ENCODE measurements around the gene SDS.

Gene SDS

GRCh38 chr12:113439301-113439597 is 35.6 kb upstream of the SDS start:
- Histone ChIP-seq H3K4me1 (ENCODE audit: control insufficient read depth, insufficient read depth, low read length) (no peaks in the 10 kb centered on the region), H3K27me3 (ENCODE audit: control insufficient read depth, insufficient read depth, low read length) (peaks cover 14% of the 10 kb centered on the region), H3K9me3 (ENCODE audit: control insufficient read depth, low read length) (no peaks in the 10 kb centered on the region), H3K4me3 (ENCODE audit: low read length) (no peak overlapping the region), H3K36me3 (ENCODE audit: control insufficient read depth, insufficient read depth, low read length) (no peaks in the 10 kb centered on the region), H3K9ac (ENCODE audit: low read length) (no peak overlapping the region)

- no peaks in the 10 kb centered on the region for H3K4me1 ChIP-seq (ENCODE audit: control insufficient read depth, insufficient read depth, low read length)
- H3K27me3 ChIP-seq (ENCODE audit: control insufficient read depth, insufficient read depth, low read length), result peaks cover 14% of the 10 kb centered on the region
- no peak overlapping the region for H3K4me3 ChIP-seq (ENCODE audit: low read length)
- H3K36me3 ChIP-seq (ENCODE audit: control insufficient read depth, insufficient read depth, low read length), result no peaks in the 10 kb centered on the region
- no peaks in the 10 kb centered on the region for H3K9me3 ChIP-seq (ENCODE audit: control insufficient read depth, low read length)
- H3K9ac ChIP-seq (ENCODE audit: low read length), result no peak overlapping the region
Measured at GRCh38 chr12:113438523-113439300, 35.0 kb upstream of the SDS start.

- no peaks in the 10 kb centered on the region for H3K36me3 ChIP-seq (ENCODE audit: control insufficient read depth, insufficient read depth, low read length)
- H3K4me1 ChIP-seq (ENCODE audit: control insufficient read depth, insufficient read depth, low read length), result no peaks in the 10 kb centered on the region
Measured at GRCh38 chr12:113437729-113438100, 34.0 kb upstream of the SDS start.

GRCh38 chr12:113436993-113437728 is 33.5 kb upstream of the SDS start:
- H3K9ac ChIP-seq (ENCODE audit: low read length), result no peak overlapping the region
- peaks cover 8% of the 10 kb centered on the region for H3K27me3 ChIP-seq (ENCODE audit: control insufficient read depth, insufficient read depth, low read length)
- no peaks in the 10 kb centered on the region for H3K4me1 ChIP-seq (ENCODE audit: control insufficient read depth, insufficient read depth, low read length)
- H3K4me3 ChIP-seq (ENCODE audit: low read length), result no peak overlapping the region
- H3K36me3 ChIP-seq (ENCODE audit: control insufficient read depth, insufficient read depth, low read length), result no peaks in the 10 kb centered on the region
- H3K9me3 ChIP-seq (ENCODE audit: control insufficient read depth, low read length), result no peaks in the 10 kb centered on the region

More at GRCh38 chr12:113437729-113438100, 34.0 kb upstream of the SDS start:
- Histone ChIP-seq H3K9ac (ENCODE audit: low read length) (no peak overlapping the region), H3K9me3 (ENCODE audit: control insufficient read depth, low read length) (no peaks in the 10 kb centered on the region), H3K4me3 (ENCODE audit: low read length) (no peak overlapping the region), H3K27me3 (ENCODE audit: control insufficient read depth, insufficient read depth, low read length) (peaks cover 8% of the 10 kb centered on the region)

GRCh38 chr12:113436586-113436985 is 32.9 kb upstream of the SDS start:
- Histone ChIP-seq H3K36me3 (ENCODE audit: control insufficient read depth, insufficient read depth, low read length) (no peaks in the 10 kb centered on the region), H3K4me1 (ENCODE audit: control insufficient read depth, insufficient read depth, low read length) (no peaks in the 10 kb centered on the region), H3K27me3 (ENCODE audit: control insufficient read depth, insufficient read depth, low read length) (peaks cover 6% of the 10 kb centered on the region), H3K9me3 (ENCODE audit: control insufficient read depth, low read length) (no peaks in the 10 kb centered on the region), H3K9ac (ENCODE audit: low read length) (no peak overlapping the region), H3K4me3 (ENCODE audit: low read length) (no peak overlapping the region)

- Histone ChIP-seq H3K27me3 (ENCODE audit: control insufficient read depth, insufficient read depth, low read length) (no peaks in the 10 kb centered on the region), H3K9ac (ENCODE audit: low read length) (no peak overlapping the region), H3K36me3 (ENCODE audit: control insufficient read depth, insufficient read depth, low read length) (no peaks in the 10 kb centered on the region), H3K9me3 (ENCODE audit: control insufficient read depth, low read length) (no peaks in the 10 kb centered on the region), H3K4me1 (ENCODE audit: control insufficient read depth, insufficient read depth, low read length) (no peaks in the 10 kb centered on the region), H3K4me3 (ENCODE audit: low read length) (no peak overlapping the region)
Measured at GRCh38 chr12:113435367-113435766, 31.7 kb upstream of the SDS start.

GRCh38 chr12:113432986-113433385 is 29.3 kb upstream of the SDS start:
- Histone ChIP-seq H3K9me3 (ENCODE audit: control insufficient read depth, low read length) (no peaks in the 10 kb centered on the region), H3K27me3 (ENCODE audit: control insufficient read depth, insufficient read depth, low read length) (no peaks in the 10 kb centered on the region), H3K9ac (ENCODE audit: low read length) (no peak overlapping the region), H3K36me3 (ENCODE audit: control insufficient read depth, insufficient read depth, low read length) (no peaks in the 10 kb centered on the region), H3K4me3 (ENCODE audit: low read length) (no peak overlapping the region), H3K4me1 (ENCODE audit: control insufficient read depth, insufficient read depth, low read length) (no peaks in the 10 kb centered on the region)

GRCh38 chr12:113428482-113428881 is 24.8 kb upstream of the SDS start:
- Histone ChIP-seq H3K4me3 (ENCODE audit: low read length) (no peak overlapping the region), H3K27me3 (ENCODE audit: control insufficient read depth, insufficient read depth, low read length) (no peaks in the 10 kb centered on the region), H3K9ac (ENCODE audit: low read length) (no peak overlapping the region), H3K9me3 (ENCODE audit: control insufficient read depth, low read length) (no peaks in the 10 kb centered on the region), H3K36me3 (ENCODE audit: control insufficient read depth, insufficient read depth, low read length) (no peaks in the 10 kb centered on the region), H3K4me1 (ENCODE audit: control insufficient read depth, insufficient read depth, low read length) (peaks cover 1% of the 10 kb centered on the region)

GRCh38 chr12:113427882-113428281 is 24.2 kb upstream of the SDS start:
- no peak overlapping the region for H3K4me3 ChIP-seq (ENCODE audit: low read length)
- no peaks in the 10 kb centered on the region for H3K9me3 ChIP-seq (ENCODE audit: control insufficient read depth, low read length)
- peaks cover 7% of the 10 kb centered on the region for H3K4me1 ChIP-seq (ENCODE audit: control insufficient read depth, insufficient read depth, low read length)
- no peaks in the 10 kb centered on the region for H3K27me3 ChIP-seq (ENCODE audit: control insufficient read depth, insufficient read depth, low read length)
- no peaks in the 10 kb centered on the region for H3K36me3 ChIP-seq (ENCODE audit: control insufficient read depth, insufficient read depth, low read length)
- no peak overlapping the region for H3K9ac ChIP-seq (ENCODE audit: low read length)

GRCh38 chr12:113425960-113426453 is 22.3 kb upstream of the SDS start:
- Histone ChIP-seq H3K36me3 (ENCODE audit: control insufficient read depth, insufficient read depth, low read length) (no peaks in the 10 kb centered on the region), H3K4me1 (ENCODE audit: control insufficient read depth, insufficient read depth, low read length) (peaks cover 18% of the 10 kb centered on the region), H3K4me3 (ENCODE audit: low read length) (no peak overlapping the region), H3K9ac (ENCODE audit: low read length) (no peak overlapping the region), H3K9me3 (ENCODE audit: control insufficient read depth, low read length) (no peaks in the 10 kb centered on the region), H3K27me3 (ENCODE audit: control insufficient read depth, insufficient read depth, low read length) (no peaks in the 10 kb centered on the region)

- H3K4me1 ChIP-seq (ENCODE audit: control insufficient read depth, insufficient read depth, low read length), result peaks cover 18% of the 10 kb centered on the region
- H3K9ac ChIP-seq (ENCODE audit: low read length), result no peak overlapping the region
- H3K27me3 ChIP-seq (ENCODE audit: control insufficient read depth, insufficient read depth, low read length), result no peaks in the 10 kb centered on the region
- H3K36me3 ChIP-seq (ENCODE audit: control insufficient read depth, insufficient read depth, low read length), result no peaks in the 10 kb centered on the region
- H3K4me3 ChIP-seq (ENCODE audit: low read length), result no peak overlapping the region
- H3K9me3 ChIP-seq (ENCODE audit: control insufficient read depth, low read length), result no peaks in the 10 kb centered on the region
Measured at GRCh38 chr12:113424915-113425823, 21.5 kb upstream of the SDS start.

- Histone ChIP-seq H3K36me3 (ENCODE audit: control insufficient read depth, insufficient read depth, low read length) (no peaks in the 10 kb centered on the region), H3K4me1 (ENCODE audit: control insufficient read depth, insufficient read depth, low read length) (peaks cover 18% of the 10 kb centered on the region), H3K27me3 (ENCODE audit: control insufficient read depth, insufficient read depth, low read length) (no peaks in the 10 kb centered on the region), H3K9me3 (ENCODE audit: control insufficient read depth, low read length) (no peaks in the 10 kb centered on the region), H3K9ac (ENCODE audit: low read length) (no peak overlapping the region), H3K4me3 (ENCODE audit: low read length) (no peak overlapping the region)
Measured at GRCh38 chr12:113424456-113424855, 20.8 kb upstream of the SDS start.

Measured in mucosa of stomach (tissue), 1 donor.